Kasumi-1 (cell line): ENCODE results near the gene OTOG.
A peak's percentile ranks its signal among the peaks of the same experiment; 100 is the strongest.

Experiments used
- DNase-seq, 2 experiments: peaks; one replicate each; lab custom pipeline; 2025; lab: John Stamatoyannopoulos, UW

Gene OTOG

DNA sequence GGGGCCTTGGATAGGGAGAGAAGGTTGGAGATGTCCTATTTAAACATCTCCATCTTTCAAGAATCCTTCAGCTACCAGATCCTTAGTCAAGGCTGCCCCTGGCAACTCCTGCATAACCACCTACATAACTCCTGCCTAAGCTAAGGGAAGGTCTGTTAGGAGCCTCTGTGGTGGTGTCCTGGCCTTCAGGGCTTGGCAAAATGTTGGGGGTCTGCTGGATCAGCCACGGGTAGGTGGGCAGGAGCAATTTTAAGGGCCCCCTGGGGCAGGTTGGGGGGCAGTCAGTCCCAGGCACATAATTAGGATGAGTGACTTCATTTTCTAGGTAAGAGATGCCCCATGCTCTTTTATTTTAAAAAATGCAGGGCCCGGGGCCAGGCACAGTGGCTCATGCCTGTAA is 28.7 kb upstream of the OTOG start:
- DNase-seq = no peak

DNA sequence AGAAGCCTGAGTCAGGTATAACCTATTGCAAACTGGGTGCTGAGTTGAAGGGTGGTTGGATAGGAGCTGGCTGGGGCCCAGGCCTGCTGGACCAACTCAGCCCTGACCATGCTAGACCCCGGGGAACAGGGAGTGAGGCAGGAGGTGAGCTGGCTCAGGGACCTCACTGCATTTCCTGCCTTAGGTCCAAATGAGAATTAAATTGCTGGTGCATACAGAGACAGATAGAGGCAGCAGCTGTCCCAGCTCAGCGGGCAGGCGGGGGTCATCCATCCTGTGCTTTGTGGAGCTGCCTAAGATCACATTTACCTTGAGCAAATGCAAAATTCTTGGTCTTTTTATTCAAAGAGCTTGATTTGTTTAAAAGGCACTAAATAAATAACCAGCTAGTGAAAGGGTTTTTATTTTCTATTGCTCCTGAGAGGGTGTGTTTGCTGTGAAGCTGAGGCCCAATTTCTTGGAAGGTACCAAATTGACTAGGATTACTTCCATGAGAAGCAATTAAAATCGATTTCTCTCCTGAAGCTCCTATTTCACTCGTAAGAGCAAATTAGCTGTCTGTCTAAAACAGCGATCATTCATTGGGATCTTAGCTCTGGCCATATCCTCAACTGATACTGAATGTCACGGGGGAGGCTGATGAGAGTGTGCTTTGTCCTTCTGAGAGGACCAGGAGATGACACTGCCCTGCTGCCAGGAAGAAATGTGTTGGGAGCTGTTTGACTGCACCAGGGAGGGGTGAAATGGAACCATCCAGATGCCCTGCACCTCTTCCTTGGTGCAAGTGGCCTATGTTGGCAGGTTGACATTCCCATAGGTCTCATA is 27.8 kb upstream of the OTOG start:
- no peak for DNase-seq

DNA sequence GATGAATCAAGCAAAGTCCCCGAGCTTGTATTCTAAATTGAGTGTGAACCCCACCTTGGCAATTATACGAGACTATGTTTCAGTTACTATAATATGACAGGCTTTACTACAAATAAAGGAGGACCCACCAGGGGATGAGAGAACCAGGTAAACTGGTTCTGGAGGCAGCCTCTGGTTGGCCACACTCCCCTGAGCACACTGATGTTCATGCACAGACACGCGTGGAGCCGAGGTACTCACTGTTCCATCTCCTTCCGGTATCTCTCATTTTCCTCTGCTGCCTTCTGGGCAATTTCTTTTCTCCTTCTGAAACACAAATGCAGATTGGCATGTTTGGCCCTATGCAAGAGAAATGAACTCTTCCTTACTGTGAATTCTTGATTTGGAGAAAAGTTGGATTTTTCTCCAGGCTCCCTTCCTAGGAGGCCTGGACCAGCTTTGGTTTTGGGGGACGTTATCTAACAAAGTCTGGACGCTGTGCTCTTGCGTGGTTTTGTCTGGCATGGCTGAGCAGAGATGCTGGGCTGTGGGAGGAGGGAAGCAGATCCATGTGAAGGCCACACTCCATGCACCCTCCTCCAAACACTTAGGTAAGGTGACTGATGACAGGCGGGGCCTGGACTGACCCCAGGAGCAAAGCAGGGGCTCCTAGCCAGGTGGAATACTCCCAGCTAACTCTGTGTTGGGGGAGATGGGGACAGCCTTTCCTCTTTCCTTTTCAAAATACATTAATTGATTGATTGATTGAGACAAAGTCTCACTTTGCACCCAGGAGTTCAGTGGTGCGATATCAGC is 25.8 kb upstream of the OTOG start:
- DNase-seq = no peak

- DNase-seq = no peak
Measured at GRCh38 chr11:17522655-17523054, 24.4 kb upstream of the OTOG start.

- no peak for DNase-seq
Measured at GRCh38 chr11:17524221-17524620, 22.8 kb upstream of the OTOG start.

GRCh38 chr11:17525570-17525969 is 21.5 kb upstream of the OTOG start:
- DNase-seq = no peak

GRCh38 chr11:17526326-17526725 is 20.7 kb upstream of the OTOG start:
- no peak for DNase-seq

DNA sequence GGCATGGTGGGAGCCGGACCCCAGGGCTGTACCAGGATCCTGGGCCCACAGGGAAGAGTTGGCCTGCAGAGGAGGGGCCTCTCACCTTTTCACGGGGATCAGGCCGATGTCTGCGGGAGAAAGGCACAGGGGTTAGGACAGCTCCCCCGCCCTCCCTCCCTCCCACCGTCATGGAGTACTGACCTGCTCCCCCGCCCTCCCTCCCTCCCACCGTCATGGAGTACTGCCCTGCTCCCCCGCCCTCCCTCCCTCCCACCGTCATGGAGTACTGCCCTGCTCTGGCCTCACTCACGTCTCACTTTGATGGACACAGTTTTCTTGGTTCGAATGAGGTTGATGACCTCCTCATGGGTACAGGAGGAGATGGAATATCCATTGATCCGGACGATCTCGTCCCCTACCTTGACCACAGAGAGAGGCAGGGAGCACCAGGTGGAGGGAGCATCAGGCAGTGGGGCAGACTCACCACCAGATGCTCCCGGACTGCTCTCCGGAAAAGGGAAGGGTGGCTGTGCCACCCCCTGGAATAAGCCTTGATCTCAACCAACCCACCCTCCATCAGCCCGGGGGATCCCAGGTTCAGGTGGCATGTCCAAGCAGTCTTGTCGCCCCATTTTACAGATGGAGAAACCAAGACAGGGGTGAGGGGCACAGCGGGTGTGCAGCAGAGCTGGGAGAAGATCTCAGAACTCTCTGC is 20.0 kb upstream of the OTOG start:
- no peak for DNase-seq

GRCh38 chr11:17527628-17527995 is 19.4 kb upstream of the OTOG start:
- no peak for DNase-seq

- peak; percentile 54 to 66 for DNase-seq
Measured at GRCh38 chr11:17528181-17528691, 18.8 kb upstream of the OTOG start.

- no peak for DNase-seq
Measured at GRCh38 chr11:17528906-17529843, 17.9 kb upstream of the OTOG start.

DNA sequence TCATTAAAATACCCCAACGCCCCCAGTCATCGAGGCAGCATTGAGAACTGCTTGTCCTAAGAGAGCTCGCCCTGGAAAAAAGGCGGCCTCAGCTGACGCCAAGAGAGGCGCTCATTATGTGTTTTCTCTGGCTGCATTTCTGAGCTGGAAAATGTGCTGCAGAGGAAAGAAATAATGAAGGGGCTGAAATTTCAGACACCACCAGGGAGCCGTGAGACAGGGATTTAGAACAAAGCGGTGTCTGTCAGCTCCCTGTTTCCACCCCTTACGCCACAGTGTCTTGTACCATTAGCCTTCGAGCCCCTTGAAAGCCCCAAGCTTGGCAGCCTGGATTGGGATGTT is 17.2 kb upstream of the OTOG start:
- DNase-seq = no peak

- DNase-seq = no peak
Measured at GRCh38 chr11:17531071-17531600, 15.9 kb upstream of the OTOG start.

GRCh38 chr11:17531636-17532113 is 15.4 kb upstream of the OTOG start:
- no peak for DNase-seq

- no peak for DNase-seq
Measured at GRCh38 chr11:17532784-17533183, 14.3 kb upstream of the OTOG start.

GRCh38 chr11:17533341-17533740 is 13.7 kb upstream of the OTOG start:
- DNase-seq = no peak

DNA sequence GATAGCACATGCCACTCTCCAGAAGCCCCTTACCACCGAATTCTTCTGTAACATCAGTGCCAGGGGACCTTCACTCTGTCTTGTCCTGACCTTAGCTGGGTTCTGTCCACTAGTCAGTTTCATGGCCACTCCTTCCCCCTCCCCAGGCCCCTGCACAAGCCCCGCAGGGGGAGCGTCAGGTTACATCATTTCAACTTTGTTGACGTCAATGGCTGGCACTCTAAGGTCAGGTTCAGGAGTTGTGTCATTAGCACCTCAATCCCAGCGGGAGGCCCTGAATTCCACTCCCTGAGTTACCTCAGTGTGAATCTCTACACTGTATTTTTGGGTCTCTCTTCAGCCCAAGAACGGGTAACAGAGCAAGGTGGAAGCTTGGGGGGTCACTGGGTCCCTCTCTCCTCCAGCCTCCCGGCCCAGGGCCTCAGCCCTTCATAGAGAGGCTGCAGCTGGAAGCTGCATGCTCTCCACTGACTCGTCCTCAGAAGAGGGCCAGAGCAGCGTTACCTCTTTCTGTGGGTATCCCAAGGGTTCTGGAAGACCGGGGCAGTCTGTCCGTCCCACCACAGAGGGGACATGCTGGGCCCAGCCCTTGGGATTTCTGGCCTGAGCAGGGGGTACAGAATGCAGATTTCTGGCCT is 13.2 kb upstream of the OTOG start:
- no peak for DNase-seq

- DNase-seq = no peak
Measured at GRCh38 chr11:17535488-17535887, 11.6 kb upstream of the OTOG start.

DNA sequence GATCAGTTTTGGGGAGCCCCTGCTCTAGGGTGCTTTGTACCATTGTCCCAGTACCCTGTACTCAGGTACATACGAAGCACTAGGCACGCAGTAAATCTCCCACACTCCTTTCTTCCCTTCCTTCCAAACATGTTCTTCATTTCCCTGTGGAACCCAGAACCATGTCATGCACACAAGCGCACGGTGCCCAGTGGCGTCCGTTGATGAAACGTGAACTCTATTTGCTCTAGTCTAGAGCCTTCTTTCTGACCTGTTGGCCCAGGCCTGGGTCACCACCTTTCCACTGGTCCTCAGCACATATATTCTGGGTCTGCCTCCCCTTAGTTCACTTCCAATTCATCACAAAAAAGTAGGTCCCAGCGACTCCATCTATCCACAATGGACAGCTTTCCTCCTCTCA is 9.8 kb upstream of the OTOG start:
- DNase-seq = no peak

- DNase-seq = no peak
Measured at GRCh38 chr11:17538054-17538453, 9.0 kb upstream of the OTOG start.

- DNase-seq = no peak
Measured at GRCh38 chr11:17538731-17539130, 8.3 kb upstream of the OTOG start.
